Measurements from ENCODE around the gene CELSR2.

- TF ChIP-seq, protein P1, sequence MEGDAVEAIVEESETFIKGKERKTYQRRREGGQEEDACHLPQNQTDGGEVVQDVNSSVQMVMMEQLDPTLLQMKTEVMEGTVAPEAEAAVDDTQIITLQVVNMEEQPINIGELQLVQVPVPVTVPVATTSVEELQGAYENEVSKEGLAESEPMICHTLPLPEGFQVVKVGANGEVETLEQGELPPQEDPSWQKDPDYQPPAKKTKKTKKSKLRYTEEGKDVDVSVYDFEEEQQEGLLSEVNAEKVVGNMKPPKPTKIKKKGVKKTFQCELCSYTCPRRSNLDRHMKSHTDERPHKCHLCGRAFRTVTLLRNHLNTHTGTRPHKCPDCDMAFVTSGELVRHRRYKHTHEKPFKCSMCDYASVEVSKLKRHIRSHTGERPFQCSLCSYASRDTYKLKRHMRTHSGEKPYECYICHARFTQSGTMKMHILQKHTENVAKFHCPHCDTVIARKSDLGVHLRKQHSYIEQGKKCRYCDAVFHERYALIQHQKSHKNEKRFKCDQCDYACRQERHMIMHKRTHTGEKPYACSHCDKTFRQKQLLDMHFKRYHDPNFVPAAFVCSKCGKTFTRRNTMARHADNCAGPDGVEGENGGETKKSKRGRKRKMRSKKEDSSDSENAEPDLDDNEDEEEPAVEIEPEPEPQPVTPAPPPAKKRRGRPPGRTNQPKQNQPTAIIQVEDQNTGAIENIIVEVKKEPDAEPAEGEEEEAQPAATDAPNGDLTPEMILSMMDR (IDR thresholded peaks at IDR 0.05; ENCODE audit: low read depth, low read length, poor library complexity, severe bottlenecking): no peak
- no peak for TF ChIP-seq EZH2phosphoT487 (IDR thresholded peaks at IDR 0.05; ENCODE audit: borderline replicate concordance, low read length)
Observed at GRCh38 chr1:109274533-109275476, 25.5 kb downstream of the CELSR2 start.
